ENCODE results near the gene CCT5.

DNA sequence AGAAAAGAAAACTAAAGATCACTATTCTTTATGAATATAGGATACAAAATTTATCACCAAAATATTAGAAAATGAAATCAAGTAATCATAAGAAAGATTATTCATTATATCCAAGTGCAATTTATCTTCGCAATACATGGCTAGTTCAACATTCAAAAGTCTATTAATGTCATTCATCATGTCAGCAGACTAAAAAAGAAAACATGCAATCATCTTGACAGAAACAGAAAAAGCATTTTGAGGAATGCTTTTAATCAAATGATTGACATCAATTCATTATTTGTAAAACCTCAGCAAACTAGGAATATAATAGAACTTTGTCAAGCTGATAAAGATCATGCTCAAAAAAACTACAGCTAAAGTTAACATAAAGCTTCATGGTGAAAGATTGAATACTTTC, 41.1 kb upstream of the CCT5 start:
- TF ChIP-seq, protein P1, sequence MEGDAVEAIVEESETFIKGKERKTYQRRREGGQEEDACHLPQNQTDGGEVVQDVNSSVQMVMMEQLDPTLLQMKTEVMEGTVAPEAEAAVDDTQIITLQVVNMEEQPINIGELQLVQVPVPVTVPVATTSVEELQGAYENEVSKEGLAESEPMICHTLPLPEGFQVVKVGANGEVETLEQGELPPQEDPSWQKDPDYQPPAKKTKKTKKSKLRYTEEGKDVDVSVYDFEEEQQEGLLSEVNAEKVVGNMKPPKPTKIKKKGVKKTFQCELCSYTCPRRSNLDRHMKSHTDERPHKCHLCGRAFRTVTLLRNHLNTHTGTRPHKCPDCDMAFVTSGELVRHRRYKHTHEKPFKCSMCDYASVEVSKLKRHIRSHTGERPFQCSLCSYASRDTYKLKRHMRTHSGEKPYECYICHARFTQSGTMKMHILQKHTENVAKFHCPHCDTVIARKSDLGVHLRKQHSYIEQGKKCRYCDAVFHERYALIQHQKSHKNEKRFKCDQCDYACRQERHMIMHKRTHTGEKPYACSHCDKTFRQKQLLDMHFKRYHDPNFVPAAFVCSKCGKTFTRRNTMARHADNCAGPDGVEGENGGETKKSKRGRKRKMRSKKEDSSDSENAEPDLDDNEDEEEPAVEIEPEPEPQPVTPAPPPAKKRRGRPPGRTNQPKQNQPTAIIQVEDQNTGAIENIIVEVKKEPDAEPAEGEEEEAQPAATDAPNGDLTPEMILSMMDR (IDR thresholded peaks at IDR 0.05), result no peak
- no peak for TF ChIP-seq POLR2A (IDR thresholded peaks at IDR 0.05)
- no peak for TF ChIP-seq POLR2AphosphoS5 (IDR thresholded peaks at IDR 0.05)
